ENCODE measurements around the gene TBC1D2B. TPM values are rescaled to one million over a fixed set of nuclear protein-coding genes. Genes with fewer than 3 reads are reported as not detected.
A peak's percentile ranks its signal among the peaks of the same experiment; 100 is the strongest.

Gene TBC1D2B
- total RNA-seq, 1 experiment from 2014 or later, result 20.1 TPM

DNA sequence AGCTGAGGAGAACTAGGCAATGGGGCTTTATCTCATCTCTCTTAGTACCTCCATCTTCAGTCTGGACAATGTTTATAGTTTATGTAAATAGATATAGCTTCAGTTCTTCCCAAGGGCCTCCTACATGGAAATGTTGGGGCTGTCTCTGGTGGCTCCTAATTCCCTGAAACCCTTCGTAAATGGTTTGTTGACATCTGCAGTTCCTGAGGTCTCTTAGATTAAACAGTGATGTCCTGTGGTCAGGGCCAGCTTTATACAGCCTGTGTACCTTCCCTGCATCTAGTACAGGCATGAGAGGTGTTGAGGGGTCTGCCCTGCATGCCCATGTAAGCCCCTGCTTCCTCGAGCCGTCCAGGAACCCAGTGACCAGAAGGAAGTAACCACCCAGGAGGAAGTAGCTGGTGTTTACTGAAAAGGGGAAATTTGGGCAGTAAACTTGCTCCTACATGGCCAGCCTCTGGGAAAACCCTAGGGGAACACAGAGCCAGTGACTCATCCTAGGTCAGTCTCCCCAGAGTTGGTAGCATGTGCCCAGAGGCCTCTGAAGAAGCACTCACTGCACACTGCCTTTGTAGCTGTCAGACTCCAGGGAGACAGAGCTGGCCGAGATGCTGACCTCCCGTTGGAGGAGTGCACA, 4.7 kb upstream of the TBC1D2B start:
- Histone ChIP-seq H3K4me1 (ENCODE audit: low read length) (peaks cover 47% of the 10 kb centered on the region), H3K9ac (ENCODE audit: low read length) (no peak overlapping the region), H3K27ac (ENCODE audit: low read length) (no peak overlapping the region), H3K9me3 (ENCODE audit: low read length) (no peaks in the 10 kb centered on the region), H4K20me1 (ENCODE audit: insufficient read depth, low read depth, low read length) (no peaks in the 10 kb centered on the region), H3K79me2 (ENCODE audit: low read length) (peaks cover under 1% of the 10 kb centered on the region), H3K27me3 (ENCODE audit: low read length) (no peaks in the 10 kb centered on the region), H2AFZ (ENCODE audit: low read length) (peak overlapping the region; percentile 44; the same call in 1 of the 2 replicates), H3K36me3 (ENCODE audit: insufficient read depth, low read length) (no peaks in the 10 kb centered on the region), H3K9me2 (replicated peaks; ENCODE audit: insufficient read depth, low read length) (no peaks in the 10 kb centered on the region), H3K4me3 (ENCODE audit: low read length) (no peak overlapping the region), H3K4me2 (ENCODE audit: low read depth, low read length, poor library complexity, severe bottlenecking) (no peak overlapping the region)
- no peak for DNase-seq

DNA sequence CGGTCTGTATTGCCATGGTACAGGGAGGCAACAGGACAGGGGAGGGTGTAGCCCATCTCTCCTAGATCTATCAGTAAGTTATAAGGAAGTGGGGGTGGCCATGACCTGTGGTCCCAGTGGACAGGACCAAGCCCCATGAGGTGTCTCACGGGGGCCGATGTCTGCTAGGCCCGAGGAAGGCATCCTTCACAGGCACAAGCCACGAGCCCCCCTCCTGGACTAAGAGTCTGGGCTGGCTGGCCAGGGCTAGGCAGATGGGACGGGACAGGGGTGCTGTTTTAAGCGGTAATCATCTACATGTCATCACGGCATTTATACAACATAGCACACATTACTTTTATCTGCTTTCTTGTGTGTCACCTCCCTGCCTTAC, 2.6 kb upstream of the TBC1D2B start:
- no peaks in the 10 kb centered on the region for H3K9me2 ChIP-seq (replicated peaks; ENCODE audit: insufficient read depth, low read length)
- H3K27ac ChIP-seq (ENCODE audit: low read length), result no peak overlapping the region
- H3K79me2 ChIP-seq (ENCODE audit: low read length), result peaks cover 21% of the 10 kb centered on the region
- no peaks in the 10 kb centered on the region for H3K9me3 ChIP-seq (ENCODE audit: low read length)
- no peak overlapping the region for H2AFZ ChIP-seq (ENCODE audit: low read length)
- no peak overlapping the region for H3K4me2 ChIP-seq (ENCODE audit: low read depth, low read length, poor library complexity, severe bottlenecking)
- H3K36me3 ChIP-seq (ENCODE audit: insufficient read depth, low read length), result no peaks in the 10 kb centered on the region
- no peak for DNase-seq
- no peak overlapping the region for H3K4me3 ChIP-seq (ENCODE audit: low read length)
- no peaks in the 10 kb centered on the region for H4K20me1 ChIP-seq (ENCODE audit: insufficient read depth, low read depth, low read length)
- no peaks in the 10 kb centered on the region for H3K27me3 ChIP-seq (ENCODE audit: low read length)
- peaks cover 59% of the 10 kb centered on the region for H3K4me1 ChIP-seq (ENCODE audit: low read length)
- no peak overlapping the region for H3K9ac ChIP-seq (ENCODE audit: low read length)

DNA sequence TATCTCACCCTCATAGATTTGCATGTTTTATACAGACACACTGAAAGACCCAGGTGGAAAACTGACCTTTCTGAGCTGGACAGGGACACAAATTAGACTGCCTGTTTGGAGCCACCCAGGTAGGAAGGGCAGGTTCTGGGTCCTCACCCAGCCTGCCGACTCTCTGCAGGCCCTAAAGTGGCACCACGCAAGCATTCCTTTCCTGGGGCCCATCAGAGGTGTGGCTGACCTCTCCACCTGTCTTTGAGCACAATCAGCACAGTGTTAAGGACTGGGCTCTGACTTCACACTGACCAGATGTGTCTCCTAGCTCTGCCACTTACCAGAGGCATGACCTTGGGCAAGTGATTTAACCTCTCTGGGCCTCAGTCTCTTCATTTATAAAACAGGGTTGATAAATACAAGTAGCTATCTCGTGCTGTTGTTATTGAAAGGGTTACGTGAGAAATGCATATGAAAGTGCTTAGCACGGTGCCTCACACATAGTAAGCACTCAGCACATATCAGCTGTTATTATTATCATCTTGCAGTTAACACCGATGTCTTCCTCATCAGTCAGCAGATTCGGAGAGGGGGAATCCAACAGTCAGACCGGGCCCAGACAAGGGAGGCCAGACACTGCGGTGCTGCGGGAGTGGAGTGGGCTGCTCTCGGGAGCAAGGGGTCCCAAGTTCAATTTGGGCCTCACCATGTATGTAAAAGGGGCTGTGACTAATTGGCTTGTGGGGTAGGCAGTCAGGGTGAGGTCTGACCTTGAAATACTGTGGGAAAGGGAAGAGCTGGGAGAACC, 2.0 kb upstream of the TBC1D2B start:
- Histone ChIP-seq H4K20me1 (ENCODE audit: insufficient read depth, low read depth, low read length) (no peaks in the 10 kb centered on the region), H2AFZ (ENCODE audit: low read length) (no peak overlapping the region), H3K4me2 (ENCODE audit: low read depth, low read length, poor library complexity, severe bottlenecking) (no peak overlapping the region), H3K79me2 (ENCODE audit: low read length) (peaks cover 26% of the 10 kb centered on the region), H3K4me3 (ENCODE audit: low read length) (no peak overlapping the region), H3K27ac (ENCODE audit: low read length) (no peak overlapping the region), H3K9ac (ENCODE audit: low read length) (no peak overlapping the region), H3K9me3 (ENCODE audit: low read length) (no peaks in the 10 kb centered on the region), H3K9me2 (replicated peaks; ENCODE audit: insufficient read depth, low read length) (no peaks in the 10 kb centered on the region), H3K36me3 (ENCODE audit: insufficient read depth, low read length) (no peaks in the 10 kb centered on the region), H3K4me1 (ENCODE audit: low read length) (peaks cover 53% of the 10 kb centered on the region), H3K27me3 (ENCODE audit: low read length) (no peaks in the 10 kb centered on the region)
- no peak for DNase-seq

DNA sequence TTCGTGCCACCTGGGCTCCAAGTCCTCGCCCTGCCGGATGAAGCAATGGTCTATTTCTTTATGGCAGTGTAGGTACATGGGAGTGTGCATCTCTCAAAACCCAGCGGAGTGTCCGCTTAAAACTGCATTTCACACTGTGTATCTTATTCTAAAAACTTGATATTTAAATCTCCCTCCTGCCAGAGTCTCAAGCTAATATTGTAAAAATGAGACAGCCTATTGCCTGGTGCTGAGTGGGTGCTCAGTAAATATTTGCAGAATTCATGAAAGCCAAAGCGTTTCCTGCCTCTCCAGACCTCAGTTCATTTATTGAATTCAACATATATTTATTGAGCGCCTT, 330 bp upstream of the TBC1D2B start:
- H2AFZ ChIP-seq (ENCODE audit: low read length), result peak overlapping the region; percentile 77
- H3K27ac ChIP-seq (ENCODE audit: low read length), result peak overlapping the region; percentile 33; the same call in 1 of the 2 replicates
- no peaks in the 10 kb centered on the region for H3K9me2 ChIP-seq (replicated peaks; ENCODE audit: insufficient read depth, low read length)
- H3K4me3 ChIP-seq (ENCODE audit: low read length), result peak overlapping the region; percentile 74
- peak overlapping the region; percentile 84 for H3K4me2 ChIP-seq (ENCODE audit: low read depth, low read length, poor library complexity, severe bottlenecking)
- H4K20me1 ChIP-seq (ENCODE audit: insufficient read depth, low read depth, low read length), result no peaks in the 10 kb centered on the region
- no peaks in the 10 kb centered on the region for H3K9me3 ChIP-seq (ENCODE audit: low read length)
- H3K36me3 ChIP-seq (ENCODE audit: insufficient read depth, low read length), result no peaks in the 10 kb centered on the region
- H3K4me1 ChIP-seq (ENCODE audit: low read length), result peaks cover 39% of the 10 kb centered on the region
- peaks cover 34% of the 10 kb centered on the region for H3K79me2 ChIP-seq (ENCODE audit: low read length)
- peak overlapping the region; percentile 57 for H3K9ac ChIP-seq (ENCODE audit: low read length)
- DNase-seq, result no peak
- H3K27me3 ChIP-seq (ENCODE audit: low read length), result no peaks in the 10 kb centered on the region

DNA sequence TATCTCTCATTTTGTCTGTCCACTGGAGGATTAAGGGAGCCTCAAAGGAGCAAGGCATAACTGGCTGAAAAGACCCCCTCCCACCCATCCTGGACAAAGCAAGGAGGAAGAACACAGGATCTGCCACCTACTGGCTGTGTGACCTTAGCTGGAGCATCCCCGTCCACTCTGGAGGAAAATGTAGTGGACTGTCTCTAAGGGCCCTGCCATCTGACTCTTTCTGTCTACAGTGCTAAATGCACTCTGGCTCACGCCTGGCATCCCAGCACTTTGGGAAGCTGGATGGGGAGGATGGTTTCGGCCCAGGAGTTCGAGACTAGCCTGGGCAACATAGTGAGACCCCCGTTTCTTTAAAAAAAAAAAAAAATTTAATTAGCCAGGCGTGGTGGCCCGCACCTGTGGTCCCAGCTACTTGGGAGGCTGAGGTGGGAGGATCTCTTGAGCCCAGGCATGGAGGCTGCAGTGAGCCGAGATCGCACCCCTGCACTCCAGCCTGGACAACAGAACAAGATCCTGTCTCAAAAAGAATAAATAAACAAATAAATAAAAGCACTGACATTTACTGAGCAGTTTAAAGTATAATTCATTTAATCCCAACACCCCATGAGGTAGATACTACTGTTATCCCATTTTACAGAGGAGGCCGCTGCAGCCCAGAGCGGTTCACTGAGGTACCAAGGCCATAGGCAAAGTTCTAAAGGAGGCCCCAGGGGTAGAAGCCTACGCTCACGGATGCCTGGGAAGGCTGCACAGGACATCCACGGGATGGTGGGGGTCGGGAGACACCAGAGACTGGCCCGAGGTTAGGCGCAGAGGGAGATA, 1.1 kb downstream of the TBC1D2B start:
- DNase-seq, result no peak
- peak overlapping the region; percentile 86 for H3K4me2 ChIP-seq (ENCODE audit: low read depth, low read length, poor library complexity, severe bottlenecking)
- no peaks in the 10 kb centered on the region for H3K27me3 ChIP-seq (ENCODE audit: low read length)
- no peaks in the 10 kb centered on the region for H3K9me2 ChIP-seq (replicated peaks; ENCODE audit: insufficient read depth, low read length)
- no peaks in the 10 kb centered on the region for H3K9me3 ChIP-seq (ENCODE audit: low read length)
- no peaks in the 10 kb centered on the region for H4K20me1 ChIP-seq (ENCODE audit: insufficient read depth, low read depth, low read length)
- peak overlapping the region; percentile 80 for H3K9ac ChIP-seq (ENCODE audit: low read length)
- H3K4me1 ChIP-seq (ENCODE audit: low read length), result peaks cover 45% of the 10 kb centered on the region
- peak overlapping the region; percentile 79 for H3K4me3 ChIP-seq (ENCODE audit: low read length)
- H3K79me2 ChIP-seq (ENCODE audit: low read length), result peaks cover 48% of the 10 kb centered on the region
- no peak overlapping the region for H2AFZ ChIP-seq (ENCODE audit: low read length)
- H3K36me3 ChIP-seq (ENCODE audit: insufficient read depth, low read length), result no peaks in the 10 kb centered on the region
- peak overlapping the region; percentile 13 for H3K27ac ChIP-seq (ENCODE audit: low read length)

DNA sequence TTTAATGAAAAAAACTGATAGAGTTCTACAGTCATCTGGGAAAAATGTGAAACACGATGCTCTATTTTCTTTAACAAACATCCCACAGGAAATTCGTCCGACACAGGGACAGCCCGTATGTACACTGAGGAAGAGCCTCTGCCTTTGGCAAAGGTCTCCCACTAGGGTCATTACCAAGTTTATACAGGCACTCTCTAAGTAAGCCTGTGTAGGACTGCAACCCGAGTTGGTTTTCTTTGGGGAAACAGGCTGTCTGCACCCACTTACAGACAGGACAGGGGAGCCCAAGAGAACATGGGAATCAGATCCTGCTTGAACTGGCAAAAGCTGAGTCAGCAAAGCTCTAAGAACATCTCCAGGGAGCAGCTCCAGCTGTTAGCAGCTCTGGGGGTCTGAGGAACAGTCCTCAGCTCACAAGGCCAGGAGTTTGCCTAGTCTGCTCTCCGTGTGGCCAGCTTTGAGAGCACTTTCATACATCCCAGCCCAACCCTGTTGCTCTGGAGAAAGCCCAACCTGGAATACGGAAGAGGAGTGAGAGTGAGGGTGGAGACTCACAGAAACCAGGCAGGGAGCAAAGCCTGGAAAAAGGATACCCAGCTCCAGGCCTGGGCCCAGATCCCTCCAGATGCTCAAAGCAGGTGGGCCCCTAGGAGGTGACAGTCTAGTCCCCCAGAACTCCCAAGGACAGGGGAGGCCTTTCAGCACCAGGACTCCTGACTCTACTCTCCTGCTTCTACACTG, 1.9 kb downstream of the TBC1D2B start:
- H3K27ac ChIP-seq (ENCODE audit: low read length), result peak overlapping the region; percentile 13; the same call in 1 of the 2 replicates
- no peaks in the 10 kb centered on the region for H3K9me3 ChIP-seq (ENCODE audit: low read length)
- H3K9ac ChIP-seq (ENCODE audit: low read length), result peak overlapping the region; percentile 80
- no peaks in the 10 kb centered on the region for H3K36me3 ChIP-seq (ENCODE audit: insufficient read depth, low read length)
- peak overlapping the region; percentile 86 for H3K4me2 ChIP-seq (ENCODE audit: low read depth, low read length, poor library complexity, severe bottlenecking)
- no peak overlapping the region for H2AFZ ChIP-seq (ENCODE audit: low read length)
- peaks cover 51% of the 10 kb centered on the region for H3K4me1 ChIP-seq (ENCODE audit: low read length)
- H4K20me1 ChIP-seq (ENCODE audit: insufficient read depth, low read depth, low read length), result no peaks in the 10 kb centered on the region
- no peaks in the 10 kb centered on the region for H3K27me3 ChIP-seq (ENCODE audit: low read length)
- H3K4me3 ChIP-seq (ENCODE audit: low read length), result peak overlapping the region; percentile 79
- DNase-seq, result no peak
- H3K9me2 ChIP-seq (replicated peaks; ENCODE audit: insufficient read depth, low read length), result no peaks in the 10 kb centered on the region
- H3K79me2 ChIP-seq (ENCODE audit: low read length), result peaks cover 53% of the 10 kb centered on the region

DNA sequence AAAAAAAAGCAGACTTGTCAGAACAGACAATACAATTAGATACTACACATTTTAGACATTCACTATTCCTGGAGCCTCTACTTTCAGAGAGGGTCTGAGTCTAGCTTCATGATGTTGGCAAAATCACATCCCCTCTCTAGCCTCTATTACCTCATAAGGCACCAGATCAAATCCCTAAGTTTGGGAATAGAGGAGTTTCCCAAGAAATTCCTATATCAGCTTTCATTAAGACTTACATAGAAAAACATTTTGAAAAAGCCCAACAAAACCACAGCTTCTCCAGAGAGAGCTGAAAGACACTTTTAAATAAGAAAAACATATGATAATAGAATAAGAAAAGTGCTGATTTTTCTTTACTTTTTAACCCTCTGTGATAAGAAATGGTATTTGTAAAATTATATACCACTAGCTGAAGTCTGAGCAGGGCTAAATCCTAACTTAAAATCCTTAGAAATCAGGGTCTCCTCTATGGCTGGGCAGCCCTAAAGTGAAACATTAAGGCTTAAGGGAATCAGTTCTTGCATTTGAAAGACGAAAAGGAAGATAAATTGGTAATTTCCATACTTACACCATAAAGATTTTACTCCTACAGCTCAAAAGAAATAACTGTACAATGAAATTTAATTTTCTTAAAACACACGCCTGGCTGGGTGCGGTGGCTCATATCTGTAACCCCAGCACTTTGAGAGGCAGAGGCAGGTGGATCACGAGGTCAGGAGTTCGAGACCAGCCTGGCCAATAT, 4.3 kb downstream of the TBC1D2B start:
- H3K27me3 ChIP-seq (ENCODE audit: low read length), result no peaks in the 10 kb centered on the region
- no peak overlapping the region for H2AFZ ChIP-seq (ENCODE audit: low read length)
- peaks cover 77% of the 10 kb centered on the region for H3K79me2 ChIP-seq (ENCODE audit: low read length)
- no peaks in the 10 kb centered on the region for H3K36me3 ChIP-seq (ENCODE audit: insufficient read depth, low read length)
- H3K4me3 ChIP-seq (ENCODE audit: low read length), result no peak overlapping the region
- H4K20me1 ChIP-seq (ENCODE audit: insufficient read depth, low read depth, low read length), result peaks cover 3% of the 10 kb centered on the region; the same call in 1 of the 2 replicates
- 0 out of 2 replicates have a peak overlapping the region, but pooled peaks have one; percentile 22 for H3K27ac ChIP-seq (ENCODE audit: low read length)
- no peak for DNase-seq
- H3K4me1 ChIP-seq (ENCODE audit: low read length), result peaks cover 65% of the 10 kb centered on the region
- H3K4me2 ChIP-seq (ENCODE audit: low read depth, low read length, poor library complexity, severe bottlenecking), result no peak overlapping the region
- no peaks in the 10 kb centered on the region for H3K9me3 ChIP-seq (ENCODE audit: low read length)
- no peak overlapping the region for H3K9ac ChIP-seq (ENCODE audit: low read length)
- H3K9me2 ChIP-seq (replicated peaks; ENCODE audit: insufficient read depth, low read length), result no peaks in the 10 kb centered on the region
